ENCODE data around the gene ORM1.

Gene ORM1

DNA sequence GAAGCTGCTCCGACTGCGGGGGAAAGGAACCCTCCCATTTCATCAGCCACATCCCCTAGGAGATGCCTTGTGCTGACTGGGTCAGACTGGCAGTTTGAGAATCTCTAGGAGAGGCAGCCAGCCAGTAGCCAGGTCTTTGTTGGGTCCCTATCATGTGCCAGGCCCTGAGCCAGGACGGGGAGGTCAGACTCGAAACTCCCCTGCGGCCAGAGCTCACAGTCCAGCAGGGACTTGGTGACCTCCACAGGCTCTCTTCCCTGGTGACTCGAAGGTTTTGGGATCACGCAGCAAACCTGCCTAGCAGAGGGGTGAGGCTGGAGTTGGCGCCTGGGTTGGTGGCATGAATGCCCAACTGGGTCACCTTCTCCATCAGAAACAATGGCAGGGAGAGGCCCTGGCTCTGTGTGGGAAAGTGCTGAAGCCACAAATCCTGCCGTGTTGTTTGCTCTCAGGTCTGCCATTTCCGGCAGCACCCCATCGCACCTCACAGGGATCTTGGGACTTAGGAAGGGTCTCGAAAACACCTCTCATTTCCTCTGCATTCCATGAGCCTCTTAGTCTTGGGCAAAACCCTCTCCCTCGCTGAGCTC lies 14.4 kb upstream of the ORM1 start:
- H3K4me3 ChIP-seq (ENCODE audit: low read length) = no peak overlapping the region
- no peak for DNase-seq (ENCODE audit: low read depth)
- TF ChIP-seq, protein P1, sequence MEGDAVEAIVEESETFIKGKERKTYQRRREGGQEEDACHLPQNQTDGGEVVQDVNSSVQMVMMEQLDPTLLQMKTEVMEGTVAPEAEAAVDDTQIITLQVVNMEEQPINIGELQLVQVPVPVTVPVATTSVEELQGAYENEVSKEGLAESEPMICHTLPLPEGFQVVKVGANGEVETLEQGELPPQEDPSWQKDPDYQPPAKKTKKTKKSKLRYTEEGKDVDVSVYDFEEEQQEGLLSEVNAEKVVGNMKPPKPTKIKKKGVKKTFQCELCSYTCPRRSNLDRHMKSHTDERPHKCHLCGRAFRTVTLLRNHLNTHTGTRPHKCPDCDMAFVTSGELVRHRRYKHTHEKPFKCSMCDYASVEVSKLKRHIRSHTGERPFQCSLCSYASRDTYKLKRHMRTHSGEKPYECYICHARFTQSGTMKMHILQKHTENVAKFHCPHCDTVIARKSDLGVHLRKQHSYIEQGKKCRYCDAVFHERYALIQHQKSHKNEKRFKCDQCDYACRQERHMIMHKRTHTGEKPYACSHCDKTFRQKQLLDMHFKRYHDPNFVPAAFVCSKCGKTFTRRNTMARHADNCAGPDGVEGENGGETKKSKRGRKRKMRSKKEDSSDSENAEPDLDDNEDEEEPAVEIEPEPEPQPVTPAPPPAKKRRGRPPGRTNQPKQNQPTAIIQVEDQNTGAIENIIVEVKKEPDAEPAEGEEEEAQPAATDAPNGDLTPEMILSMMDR (IDR thresholded peaks at IDR 0.05; ENCODE audit: insufficient read depth, low read depth, low read length, missing control alignments) = no peak

DNA sequence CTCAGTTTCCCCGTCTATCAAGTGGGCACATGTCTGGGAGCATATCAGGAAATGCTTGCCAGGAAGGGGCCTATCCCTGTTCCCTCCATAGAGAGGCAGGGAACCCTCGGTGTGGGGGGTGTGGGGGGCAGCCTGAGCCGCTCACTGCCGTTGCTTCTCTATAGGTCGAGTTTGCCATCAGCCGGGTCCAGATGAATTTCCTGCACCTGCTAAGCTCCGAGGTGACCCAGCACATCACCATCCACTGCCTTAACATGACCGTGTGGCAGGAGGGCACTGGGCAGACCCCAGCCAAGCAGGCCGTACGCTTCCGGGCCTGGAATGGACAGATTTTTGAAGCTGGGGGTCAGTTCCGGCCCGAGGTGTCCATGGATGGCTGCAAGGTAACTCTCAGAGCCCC lies 13.8 kb upstream of the ORM1 start:
- no peak for DNase-seq (ENCODE audit: low read depth)
- TF ChIP-seq, protein P1 (IDR thresholded peaks at IDR 0.05; ENCODE audit: insufficient read depth, low read depth, low read length, missing control alignments) = no peak
- H3K4me3 ChIP-seq (ENCODE audit: low read length) = no peak overlapping the region

DNA sequence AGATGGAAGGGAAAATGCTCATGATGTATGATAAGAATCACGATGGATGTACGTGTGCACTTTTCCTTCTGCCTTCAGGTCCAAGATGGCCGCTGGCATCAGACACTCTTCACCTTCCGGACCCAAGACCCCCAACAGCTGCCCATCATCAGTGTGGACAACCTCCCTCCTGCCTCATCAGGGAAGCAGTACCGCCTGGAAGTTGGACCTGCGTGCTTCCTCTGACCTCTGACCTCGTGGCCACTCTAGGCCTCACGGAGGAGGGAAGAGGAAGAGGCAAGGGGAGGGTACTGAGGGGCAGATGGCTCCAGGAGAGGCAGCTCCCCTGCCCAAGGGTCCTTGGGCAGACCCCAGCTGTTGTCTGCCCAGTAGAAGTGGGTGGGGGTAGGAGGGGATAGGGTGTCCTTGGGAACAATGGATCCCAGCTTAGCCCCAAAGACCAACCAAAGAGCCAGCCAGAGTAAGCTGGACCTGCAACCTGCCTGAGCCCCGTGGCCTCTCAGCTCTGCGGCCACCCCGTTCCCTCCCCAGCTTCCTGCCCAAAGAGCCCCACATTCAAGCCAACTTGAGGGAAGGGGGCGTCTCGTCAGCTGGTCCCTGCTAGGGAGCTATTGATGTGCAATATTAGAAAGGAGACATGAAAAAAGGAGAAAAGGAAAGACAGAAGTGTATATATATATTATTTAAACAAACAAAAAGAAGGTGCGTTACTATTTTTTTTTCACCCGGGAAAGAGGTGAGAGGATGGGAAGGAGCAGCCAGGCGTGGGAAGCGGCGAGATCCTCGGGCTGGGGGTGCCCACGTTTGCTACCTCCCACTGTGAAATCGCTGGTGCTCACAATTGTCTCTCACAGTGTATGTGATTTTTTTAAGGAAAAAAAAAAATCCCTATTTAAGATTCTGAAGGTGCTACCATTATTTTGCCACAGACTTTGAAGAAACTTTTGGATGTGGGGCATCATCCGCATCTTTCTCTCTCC lies 12.1 kb upstream of the ORM1 start:
- H3K4me3 ChIP-seq (ENCODE audit: low read length) = no peak overlapping the region
- TF ChIP-seq, protein P1 (IDR thresholded peaks at IDR 0.05; ENCODE audit: insufficient read depth, low read depth, low read length, missing control alignments) = no peak
- DNase-seq (ENCODE audit: low read depth) = no peak

DNA sequence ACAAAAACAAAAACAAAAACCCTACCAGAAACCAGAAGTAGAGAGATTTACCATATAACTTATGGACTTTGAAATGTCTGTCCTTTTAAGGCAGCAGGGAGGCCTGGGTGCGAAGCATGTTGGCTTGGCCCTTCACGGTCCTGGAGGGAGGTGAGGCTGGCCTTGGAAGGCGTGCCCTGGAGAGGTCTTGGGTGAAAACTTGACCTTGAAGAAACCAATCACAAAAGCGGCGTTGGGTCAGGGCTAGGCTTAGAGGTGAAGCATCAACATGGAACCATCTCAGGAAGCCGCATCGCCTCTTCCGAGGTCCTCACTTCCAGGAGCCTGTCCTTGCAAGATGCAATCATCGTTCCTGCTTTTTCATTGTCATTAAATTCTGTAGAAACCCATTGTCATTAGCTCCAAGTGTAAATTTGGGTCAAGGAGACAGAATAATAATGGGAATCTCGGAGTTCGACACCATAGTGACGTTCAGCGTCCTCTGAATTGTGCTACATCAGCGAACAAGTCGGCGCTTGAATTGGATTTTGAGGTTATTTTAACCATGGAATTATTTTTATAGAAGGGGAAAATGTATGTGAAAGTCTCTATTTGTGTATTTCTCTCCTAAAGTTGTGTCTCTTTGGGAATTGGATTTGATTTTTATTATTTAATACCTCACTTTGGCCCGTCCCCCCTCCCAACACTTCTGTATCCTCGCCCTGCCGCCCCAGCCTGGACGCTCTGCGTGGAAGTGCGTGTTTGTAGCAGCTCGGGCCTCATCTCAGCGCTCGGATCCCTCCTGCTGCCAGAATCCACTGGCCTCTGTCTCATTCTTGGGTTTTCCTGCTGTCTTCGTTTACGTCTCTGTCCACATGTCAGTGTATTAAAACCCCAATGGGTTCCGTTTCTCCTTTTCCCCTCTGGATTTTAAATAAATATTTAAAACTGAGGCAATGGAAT lies 11.1 kb upstream of the ORM1 start:
- H3K4me3 ChIP-seq (ENCODE audit: low read length) = no peak overlapping the region
- DNase-seq (ENCODE audit: low read depth) = no peak
- TF ChIP-seq, protein P1 (IDR thresholded peaks at IDR 0.05; ENCODE audit: insufficient read depth, low read depth, low read length, missing control alignments) = no peak

DNA sequence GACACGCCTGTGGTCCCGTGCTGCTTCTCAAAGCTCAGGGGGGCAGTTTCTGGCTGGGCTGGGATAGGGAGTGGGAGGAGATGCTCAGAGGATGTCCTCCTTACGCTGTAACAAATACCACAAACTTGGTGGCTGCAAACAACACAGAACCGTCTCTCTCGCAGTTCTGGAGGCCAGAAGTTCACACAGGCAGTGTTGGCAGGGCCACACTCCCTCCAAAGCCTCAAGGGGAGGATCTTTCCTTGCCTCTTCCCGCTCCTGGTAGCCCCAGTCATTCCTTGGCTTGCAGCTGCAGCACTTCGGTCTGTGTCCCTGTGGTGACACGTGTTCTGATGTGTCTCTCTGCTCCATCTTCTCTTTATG lies 10.4 kb upstream of the ORM1 start:
- no peak for DNase-seq (ENCODE audit: low read depth)
- TF ChIP-seq, protein P1 (IDR thresholded peaks at IDR 0.05; ENCODE audit: insufficient read depth, low read depth, low read length, missing control alignments) = no peak
- no peak overlapping the region for H3K4me3 ChIP-seq (ENCODE audit: low read length)

DNA sequence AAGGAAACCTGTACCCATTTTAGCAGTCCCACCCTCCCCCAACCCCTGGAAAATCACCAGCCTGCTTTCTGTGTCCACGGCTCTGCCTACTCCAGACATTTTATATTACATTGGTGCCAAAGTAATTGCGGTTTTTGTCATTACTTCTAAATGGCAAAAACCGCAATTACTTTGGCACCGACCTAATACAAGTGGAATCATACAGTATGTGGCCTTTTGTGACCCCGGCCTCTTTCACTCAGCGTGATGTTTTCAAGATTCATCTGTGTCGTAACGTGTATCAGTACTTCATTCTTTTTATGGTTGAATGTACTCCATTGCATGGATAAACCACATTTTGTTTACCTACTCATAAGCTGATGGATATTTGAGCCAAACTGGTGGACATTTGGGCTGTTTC lies 9.7 kb upstream of the ORM1 start:
- TF ChIP-seq, protein P1 (IDR thresholded peaks at IDR 0.05; ENCODE audit: insufficient read depth, low read depth, low read length, missing control alignments) = no peak
- no peak overlapping the region for H3K4me3 ChIP-seq (ENCODE audit: low read length)
- no peak for DNase-seq (ENCODE audit: low read depth)

Measured in epithelial cell of esophagus (primary cell).